ENCODE data around the gene UBE3D. TPM values are rescaled to one million over a fixed set of nuclear protein-coding genes. Genes with fewer than 3 reads are reported as not detected.

The UBE3D gene
- total RNA-seq, 4 donors from 2014 or later, result 6.1 to 30.3 (median 14.4) TPM

DNA sequence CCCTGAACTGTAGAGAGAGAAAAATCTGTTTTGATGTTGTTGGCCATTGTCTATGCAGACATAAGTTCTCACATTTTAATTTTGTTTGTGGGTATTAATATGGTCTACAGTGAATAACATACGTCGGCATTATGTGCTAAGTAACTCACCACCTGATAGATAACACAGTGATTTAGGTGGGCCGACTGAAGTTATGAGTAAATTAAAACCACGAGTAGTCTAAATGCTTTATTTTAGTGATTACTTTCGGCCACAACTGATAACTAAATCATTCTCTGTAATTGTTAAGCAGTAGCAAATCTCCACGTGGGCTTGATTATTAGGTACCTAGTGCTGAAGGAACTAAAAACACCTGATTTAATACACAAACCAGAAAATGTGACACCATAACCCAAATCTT, 3.0 kb upstream of the UBE3D start:
- peaks cover 8 to 54% (median 33%) of the 10 kb centered on the region in 4 donors for H3K4me1 ChIP-seq
- in situ Hi-C loops (cut with MboI; ENCODE audit: low pct_ligation_motif_present in 1 of 4, low pct_unique_long_range_greater_than_20kb in 1 of 4, low sequenced_read_pairs in 3 of 4) (loop anchor here in 2 of 4 donors (10.0 to 25.0 kb wide), 3 partner anchors 136 to 444 kb away; partner anchors contain the start of gene PRSS35 (in 1 of the 2)), intact Hi-C loops (cut with DNase I; ENCODE audit: low total_unique reads) (loop anchor here (10.0 kb wide), 1 partner anchor 126 kb away; the partner anchor contains the start of genes PGM3 and RWDD2A)
- H3K27me3 ChIP-seq, result no peaks in the 10 kb centered on the region
- no peak for TF ChIP-seq EP300 (IDR thresholded peaks at IDR 0.05; ENCODE audit: low read depth)
- TF ChIP-seq POLR2A (IDR thresholded peaks at IDR 0.05), result no peak
- TF ChIP-seq, protein P1, sequence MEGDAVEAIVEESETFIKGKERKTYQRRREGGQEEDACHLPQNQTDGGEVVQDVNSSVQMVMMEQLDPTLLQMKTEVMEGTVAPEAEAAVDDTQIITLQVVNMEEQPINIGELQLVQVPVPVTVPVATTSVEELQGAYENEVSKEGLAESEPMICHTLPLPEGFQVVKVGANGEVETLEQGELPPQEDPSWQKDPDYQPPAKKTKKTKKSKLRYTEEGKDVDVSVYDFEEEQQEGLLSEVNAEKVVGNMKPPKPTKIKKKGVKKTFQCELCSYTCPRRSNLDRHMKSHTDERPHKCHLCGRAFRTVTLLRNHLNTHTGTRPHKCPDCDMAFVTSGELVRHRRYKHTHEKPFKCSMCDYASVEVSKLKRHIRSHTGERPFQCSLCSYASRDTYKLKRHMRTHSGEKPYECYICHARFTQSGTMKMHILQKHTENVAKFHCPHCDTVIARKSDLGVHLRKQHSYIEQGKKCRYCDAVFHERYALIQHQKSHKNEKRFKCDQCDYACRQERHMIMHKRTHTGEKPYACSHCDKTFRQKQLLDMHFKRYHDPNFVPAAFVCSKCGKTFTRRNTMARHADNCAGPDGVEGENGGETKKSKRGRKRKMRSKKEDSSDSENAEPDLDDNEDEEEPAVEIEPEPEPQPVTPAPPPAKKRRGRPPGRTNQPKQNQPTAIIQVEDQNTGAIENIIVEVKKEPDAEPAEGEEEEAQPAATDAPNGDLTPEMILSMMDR (IDR thresholded peaks at IDR 0.05), result no peak
- no peak for TF ChIP-seq POLR2AphosphoS5 (IDR thresholded peaks at IDR 0.05)
- no peaks in the 10 kb centered on the region for H3K9me3 ChIP-seq
- 25 to 36% methylated on average over 6 of the region's 6 CpGs for WGBS, 2 donors (ENCODE audit: low coverage in 1 of 2)
- no peak for DNase-seq
- H3K27ac ChIP-seq, result peak overlapping the region; percentile 89 to 98 (median 92)
- peak overlapping the region in 3 of 4 donors; percentile 59 to 76 (median 72) for H3K4me3 ChIP-seq
- no peaks in the 10 kb centered on the region for H3K36me3 ChIP-seq

DNA sequence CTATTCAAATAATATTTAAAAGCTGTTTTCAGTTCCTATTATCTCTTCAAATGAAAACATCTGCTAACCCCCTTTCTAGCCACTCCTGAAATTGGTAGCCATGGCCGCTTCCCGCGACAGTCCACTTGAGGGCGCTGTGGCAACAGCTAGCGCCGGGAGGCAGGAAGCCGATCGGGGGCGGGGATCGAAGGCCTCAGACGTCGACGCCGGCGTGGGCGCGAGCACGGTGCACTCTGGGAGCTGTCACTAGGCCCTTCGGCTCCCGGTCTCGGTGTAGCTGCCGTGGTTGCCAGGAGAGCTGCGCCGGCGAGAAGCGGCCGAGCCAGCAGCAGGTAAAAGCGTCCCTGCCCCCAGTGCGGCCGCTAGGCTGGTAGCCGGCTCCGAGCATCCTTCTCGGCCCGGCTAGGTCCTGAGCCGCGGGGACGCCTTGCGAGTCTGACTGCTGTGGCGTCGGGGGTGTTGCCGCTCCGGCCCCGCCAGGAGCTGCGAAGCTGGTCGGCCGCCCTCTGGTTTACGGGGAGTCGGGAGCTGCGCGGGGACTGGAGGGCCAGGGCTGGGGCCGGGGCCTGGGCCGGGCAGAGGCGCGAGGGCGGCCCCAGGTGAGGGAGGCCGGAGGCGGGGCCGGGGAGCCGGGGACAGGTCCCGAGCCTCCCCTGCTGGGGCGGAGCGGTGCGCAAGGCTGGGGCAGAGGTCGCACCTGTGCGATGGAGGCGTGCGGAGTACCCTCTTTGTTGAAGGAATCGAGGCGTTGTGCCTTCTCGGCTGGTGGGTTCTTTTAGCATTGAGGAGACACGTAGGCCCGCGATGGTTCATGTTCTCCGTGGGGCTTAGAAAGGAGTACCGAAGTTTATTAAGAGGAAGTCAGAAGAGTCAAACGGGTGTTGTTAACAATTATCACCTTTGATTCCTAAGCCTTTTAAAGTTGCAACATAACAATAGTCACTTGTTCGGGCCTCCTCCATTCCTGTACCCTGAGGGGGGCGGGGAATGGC, 2.1 kb upstream of the UBE3D start, which contains the start of gene DOP1A:
TSS of gene DOP1A (plus strand) at position 224 of the 992 bp plus-strand sequence. CDS start 29,307 bp downstream, outside the sequence.
- Histone ChIP-seq H3K9me3 (no peaks in the 10 kb centered on the region), H3K27me3 (no peaks in the 10 kb centered on the region), H3K27ac (peak within 1 kb of the TSS; percentile 89 to 98 (median 92)), H3K4me1 (peaks cover 8 to 54% (median 33%) of the 10 kb centered on the region in 4 donors), H3K36me3 (no peaks in the 10 kb centered on the region), H3K4me3 (peak within 1 kb of the TSS; percentile 59 to 83 (median 74))
- intact Hi-C loops (cut with DNase I; ENCODE audit: low total_unique reads) (loop anchor here (10.0 kb wide), 1 partner anchor 127 kb away; the partner anchor contains the start of genes PGM3 and RWDD2A), in situ Hi-C loops (cut with MboI; ENCODE audit: low pct_ligation_motif_present in 1 of 4, low pct_unique_long_range_greater_than_20kb in 1 of 4, low sequenced_read_pairs in 3 of 4) (loop anchor here in 2 of 4 donors (10.0 to 25.0 kb wide), 3 partner anchors 137 to 445 kb away; partner anchors contain the start of gene PRSS35 (in 1 of the 2))
- TF ChIP-seq POLR2AphosphoS5 (IDR thresholded peaks at IDR 0.05) (peak; percentile 68 to 76 (median 73)), POLR2A (IDR thresholded peaks at IDR 0.05) (peak; percentile 71), EP300 (IDR thresholded peaks at IDR 0.05; ENCODE audit: low read depth) (no peak)
- TF ChIP-seq, protein P1 (IDR thresholded peaks at IDR 0.05), result peak; percentile 92 to 97 (median 96)
- peak; percentile 97 for DNase-seq
- WGBS, 2 donors (ENCODE audit: low coverage in 1 of 2), result 0% methylated on average over 54 of the region's 78 CpGs; no CpG with 5 or more reads in 1 of the 2 donors

DNA sequence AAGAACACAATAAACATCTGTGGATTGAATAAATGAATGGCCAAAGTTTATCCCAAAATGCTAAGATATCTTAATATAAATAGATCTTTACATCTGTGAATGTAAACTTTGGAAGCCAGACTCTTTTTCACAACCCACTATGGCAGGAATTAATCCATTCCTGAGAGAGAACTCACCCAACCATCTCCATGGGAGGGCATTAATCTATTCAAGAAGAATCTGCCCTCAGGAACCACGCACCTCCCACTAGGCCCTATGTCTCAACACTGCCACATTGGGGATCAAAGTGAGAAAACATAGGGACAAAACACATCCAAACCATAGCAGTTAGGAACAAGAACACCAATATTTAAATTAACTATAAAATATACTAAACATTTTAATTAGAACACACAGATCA, 3.4 kb downstream of the UBE3D start:
- Histone ChIP-seq H3K4me3 (no peak overlapping the region), H3K27me3 (no peaks in the 10 kb centered on the region), H3K27ac (no peak overlapping the region), H3K36me3 (no peaks in the 10 kb centered on the region), H3K4me1 (peaks cover 4 to 16% (median 8%) of the 10 kb centered on the region in 4 donors), H3K9me3 (no peaks in the 10 kb centered on the region)
- in situ Hi-C loops (cut with MboI; ENCODE audit: low pct_ligation_motif_present in 1 of 4, low pct_unique_long_range_greater_than_20kb in 1 of 4, low sequenced_read_pairs in 3 of 4), result loop anchor here in 2 of 4 donors (10.0 to 25.0 kb wide), 3 partner anchors 143 to 450 kb away; partner anchors contain the start of gene PRSS35 (in 1 of the 2)
- no peak for DNase-seq
- TF ChIP-seq EP300 (IDR thresholded peaks at IDR 0.05; ENCODE audit: low read depth), result no peak
- TF ChIP-seq POLR2A (IDR thresholded peaks at IDR 0.05), result no peak
- TF ChIP-seq, protein P1 (IDR thresholded peaks at IDR 0.05), result no peak
- TF ChIP-seq POLR2AphosphoS5 (IDR thresholded peaks at IDR 0.05), result no peak
- WGBS, 2 donors (ENCODE audit: low coverage in 1 of 2), result 82 to 100% methylated on average over 1 of the region's 1 CpG
- intact Hi-C loops (cut with DNase I; ENCODE audit: low total_unique reads), result loop anchor here (10.0 kb wide), 1 partner anchor 133 kb away; the partner anchor contains the start of genes PGM3 and RWDD2A

Measured in transverse colon (tissue), 4 donors.